SK-N-SH treated with all-trans-retinoic acid at 6 μM for 48 hours (cell line): ENCODE measurements around the gene PRKAB2.

Source experiments
- BACH2 ChIP-seq: fragments of 250-450 bp; sonication (Bioruptor Pico); IDR thresholded peaks from 2 replicates; pipeline ENCODE4 v1.9.0; 2021; ENCODE audit warnings: mild to moderate bottlenecking, borderline replicate concordance
- CSDC2 ChIP-seq: fragments of 250-450 bp; sonication (Bioruptor Pico); IDR thresholded peaks from 2 replicates; pipeline ENCODE4 v1.5.0; 2020; ENCODE audit warnings: mild to moderate bottlenecking, moderate library complexity
- ESRRG ChIP-seq: fragments of 250-450 bp; sonication (Bioruptor Pico); IDR thresholded peaks from 2 replicates; pipeline ENCODE4 v1.6.1; 2021; ENCODE audit warnings: mild to moderate bottlenecking
- OSR1 ChIP-seq: fragments of 250-450 bp; sonication (Bioruptor Pico); IDR thresholded peaks from 2 replicates; pipeline ENCODE4 v1.8.0; 2022; ENCODE audit warnings: moderate library complexity, mild to moderate bottlenecking, inconsistent platforms
- PPARA ChIP-seq: fragments of 250-450 bp; sonication (Bioruptor Pico); IDR thresholded peaks from 2 replicates; pipeline ENCODE4 v1.5.0; 2020; ENCODE audit warnings: mild to moderate bottlenecking, borderline replicate concordance
- TCF4 ChIP-seq: fragments of 250-450 bp; sonication (Bioruptor Pico); IDR thresholded peaks from 2 replicates; pipeline ENCODE4 v1.8.0; 2021; ENCODE audit warnings: mild to moderate bottlenecking, moderate library complexity, borderline replicate concordance
- TOX ChIP-seq: fragments of 250-450 bp; sonication (Bioruptor Pico); IDR thresholded peaks from 2 replicates; pipeline ENCODE4 v1.8.0; 2021; ENCODE audit warnings: mild to moderate bottlenecking, moderate library complexity, borderline replicate concordance
- ZFP3 ChIP-seq: fragments of 250-450 bp; sonication (Bioruptor Pico); IDR thresholded peaks from 2 replicates; pipeline ENCODE4 v1.5.0; 2020; ENCODE audit warnings: mild to moderate bottlenecking, moderate library complexity
- ZFP30 ChIP-seq: fragments of 450-650 bp; formaldehyde crosslinking; IDR thresholded peaks from 2 replicates; pipeline ENCODE4 v1.5.0; 2022; ENCODE audit warnings: mild to moderate bottlenecking, moderate library complexity
- ZNF565 ChIP-seq: fragments of 450-650 bp; formaldehyde crosslinking; conservative IDR thresholded peaks from 2 replicates; pipeline ENCODE4 v1.5.0; 2020; ENCODE audit warnings: low read depth, mild to moderate bottlenecking, moderate library complexity
- ZNF70 ChIP-seq: fragments of 450-650 bp; formaldehyde crosslinking; IDR thresholded peaks from 2 replicates; pipeline ENCODE4 v1.5.0; 2020; ENCODE audit warnings: mild to moderate bottlenecking, moderate library complexity
- TF ChIP-seq, protein P1 (sequence below): fragments of 250-450 bp; sonication (Bioruptor Pico); IDR thresholded peaks from 2 replicates; pipeline ENCODE4 v1.8.0; 2020; ENCODE audit warnings: mild to moderate bottlenecking, moderate library complexity, borderline replicate concordance
- TF ChIP-seq, protein P2 (sequence below): fragments of 250-450 bp; sonication (Bioruptor Pico); IDR thresholded peaks from 2 replicates; pipeline ENCODE4 v1.5.0; 2020; ENCODE audit warnings: mild to moderate bottlenecking, moderate library complexity

DNA sequence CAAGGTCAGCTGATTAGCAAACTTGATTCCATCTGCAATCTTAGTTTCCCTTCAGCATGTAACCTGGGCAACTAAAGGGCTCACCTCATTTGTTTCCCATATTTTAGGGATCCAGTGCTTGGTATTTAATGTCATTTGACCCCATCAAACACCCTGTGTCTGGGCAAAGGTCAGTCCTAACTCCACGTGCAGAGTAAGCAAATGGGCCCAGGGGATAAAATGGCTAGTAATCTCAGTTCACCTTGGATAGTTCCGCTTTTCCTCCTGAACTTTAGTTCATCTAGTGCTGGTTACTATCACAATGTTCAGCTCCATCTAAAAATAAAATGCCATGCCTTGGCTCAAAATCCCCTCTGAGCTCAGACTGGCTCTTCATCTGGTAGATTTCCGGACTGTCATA lies 19.5 kb downstream of the PRKAB2 start:
- no peak for TF ChIP-seq ESRRG
- TF ChIP-seq, protein P1, sequence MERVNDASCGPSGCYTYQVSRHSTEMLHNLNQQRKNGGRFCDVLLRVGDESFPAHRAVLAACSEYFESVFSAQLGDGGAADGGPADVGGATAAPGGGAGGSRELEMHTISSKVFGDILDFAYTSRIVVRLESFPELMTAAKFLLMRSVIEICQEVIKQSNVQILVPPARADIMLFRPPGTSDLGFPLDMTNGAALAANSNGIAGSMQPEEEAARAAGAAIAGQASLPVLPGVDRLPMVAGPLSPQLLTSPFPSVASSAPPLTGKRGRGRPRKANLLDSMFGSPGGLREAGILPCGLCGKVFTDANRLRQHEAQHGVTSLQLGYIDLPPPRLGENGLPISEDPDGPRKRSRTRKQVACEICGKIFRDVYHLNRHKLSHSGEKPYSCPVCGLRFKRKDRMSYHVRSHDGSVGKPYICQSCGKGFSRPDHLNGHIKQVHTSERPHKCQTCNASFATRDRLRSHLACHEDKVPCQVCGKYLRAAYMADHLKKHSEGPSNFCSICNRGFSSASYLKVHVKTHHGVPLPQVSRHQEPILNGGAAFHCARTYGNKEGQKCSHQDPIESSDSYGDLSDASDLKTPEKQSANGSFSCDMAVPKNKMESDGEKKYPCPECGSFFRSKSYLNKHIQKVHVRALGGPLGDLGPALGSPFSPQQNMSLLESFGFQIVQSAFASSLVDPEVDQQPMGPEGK = no peak
- TF ChIP-seq ZNF70 (CRISPR knock-in tag) = no peak
- no peak for TF ChIP-seq ZNF565 (CRISPR knock-in tag)
- no peak for TF ChIP-seq TCF4 (CRISPR knock-in tag)
- TF ChIP-seq ZFP3 (CRISPR knock-in tag) = no peak
- TF ChIP-seq CSDC2 (CRISPR knock-in tag) = no peak
- TF ChIP-seq PPARA = no peak
- no peak for TF ChIP-seq OSR1 (CRISPR knock-in tag)
- no peak for TF ChIP-seq TOX (CRISPR knock-in tag)
- TF ChIP-seq BACH2 (CRISPR knock-in tag) = no peak
- TF ChIP-seq ZFP30 (CRISPR knock-in tag) = no peak
- TF ChIP-seq, protein P2, sequence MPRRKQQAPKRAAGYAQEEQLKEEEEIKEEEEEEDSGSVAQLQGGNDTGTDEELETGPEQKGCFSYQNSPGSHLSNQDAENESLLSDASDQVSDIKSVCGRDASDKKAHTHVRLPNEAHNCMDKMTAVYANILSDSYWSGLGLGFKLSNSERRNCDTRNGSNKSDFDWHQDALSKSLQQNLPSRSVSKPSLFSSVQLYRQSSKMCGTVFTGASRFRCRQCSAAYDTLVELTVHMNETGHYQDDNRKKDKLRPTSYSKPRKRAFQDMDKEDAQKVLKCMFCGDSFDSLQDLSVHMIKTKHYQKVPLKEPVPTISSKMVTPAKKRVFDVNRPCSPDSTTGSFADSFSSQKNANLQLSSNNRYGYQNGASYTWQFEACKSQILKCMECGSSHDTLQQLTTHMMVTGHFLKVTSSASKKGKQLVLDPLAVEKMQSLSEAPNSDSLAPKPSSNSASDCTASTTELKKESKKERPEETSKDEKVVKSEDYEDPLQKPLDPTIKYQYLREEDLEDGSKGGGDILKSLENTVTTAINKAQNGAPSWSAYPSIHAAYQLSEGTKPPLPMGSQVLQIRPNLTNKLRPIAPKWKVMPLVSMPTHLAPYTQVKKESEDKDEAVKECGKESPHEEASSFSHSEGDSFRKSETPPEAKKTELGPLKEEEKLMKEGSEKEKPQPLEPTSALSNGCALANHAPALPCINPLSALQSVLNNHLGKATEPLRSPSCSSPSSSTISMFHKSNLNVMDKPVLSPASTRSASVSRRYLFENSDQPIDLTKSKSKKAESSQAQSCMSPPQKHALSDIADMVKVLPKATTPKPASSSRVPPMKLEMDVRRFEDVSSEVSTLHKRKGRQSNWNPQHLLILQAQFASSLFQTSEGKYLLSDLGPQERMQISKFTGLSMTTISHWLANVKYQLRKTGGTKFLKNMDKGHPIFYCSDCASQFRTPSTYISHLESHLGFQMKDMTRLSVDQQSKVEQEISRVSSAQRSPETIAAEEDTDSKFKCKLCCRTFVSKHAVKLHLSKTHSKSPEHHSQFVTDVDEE (CRISPR knock-in tag) = no peak
